KMS-11 (cell line): ENCODE measurements around the gene PPY.

ENCODE experiments used
- H2AFZ ChIP-seq: fragments of 200-600 bp; sonication (generic); 2 replicates; pipeline ENCODE4 v1.6.1; 2016; ENCODE audit warnings: antibody characterized with exemption, mixed run types, low read depth
- H3K27ac ChIP-seq: fragments of 200-600 bp; sonication (generic); 2 replicates; pipeline ENCODE4 v1.6.1; 2016; ENCODE audit warnings: mild to moderate bottlenecking, mixed run types
- H3K27me3 ChIP-seq: fragments of 200-600 bp; sonication (generic); 2 replicates; pipeline ENCODE4 v1.6.1; 2017; ENCODE audit warnings: mild to moderate bottlenecking, low read depth, mixed run types, moderate library complexity; ENCODE audit not compliant: insufficient read depth
- H3K36me3 ChIP-seq: fragments of 200-600 bp; sonication (generic); 2 replicates; pipeline ENCODE4 v1.6.1; 2017; ENCODE audit warnings: mild to moderate bottlenecking, mixed run types; ENCODE audit not compliant: insufficient read depth
- H3K4me1 ChIP-seq: fragments of 200-600 bp; sonication (generic); 2 replicates; pipeline ENCODE4 v1.6.1; 2016; ENCODE audit warnings: mild to moderate bottlenecking, low read depth, mixed run types; ENCODE audit not compliant: poor library complexity, severe bottlenecking
- H3K4me2 ChIP-seq: fragments of 200-600 bp; sonication (generic); 2 replicates; pipeline ENCODE4 v1.7.0; 2016; ENCODE audit warnings: mild to moderate bottlenecking, mixed run types
- H3K4me3 ChIP-seq: fragments of 200-600 bp; sonication (generic); IDR thresholded peaks from 2 replicates; pipeline ENCODE4 v1.6.1; 2017; ENCODE audit warnings: low read depth, low read length, mixed read lengths; ENCODE audit not compliant: insufficient read depth
- H3K79me2 ChIP-seq: fragments of 200-600 bp; sonication (generic); 2 replicates; pipeline ENCODE4 v1.6.1; 2016; ENCODE audit warnings: low read depth, mixed run types; ENCODE audit not compliant: insufficient read depth
- H3K9ac ChIP-seq: fragments of 200-600 bp; sonication (generic); 2 replicates; pipeline ENCODE4 v1.6.1; 2016; ENCODE audit warnings: mild to moderate bottlenecking, mixed run types
- H4K20me1 ChIP-seq: fragments of 200-600 bp; sonication (generic); 2 replicates; pipeline ENCODE4 v1.6.1; 2016; ENCODE audit warnings: mild to moderate bottlenecking, mixed run types; ENCODE audit not compliant: insufficient read depth
- CTCF ChIP-seq: fragments of 200-600 bp; sonication (generic); conservative IDR thresholded peaks from 2 replicates; pipeline ENCODE4 v1.6.1; 2017; ENCODE audit warnings: low read depth, mild to moderate bottlenecking, antibody characterized with exemption, low read length, moderate library complexity, mixed read lengths

Gene PPY

DNA sequence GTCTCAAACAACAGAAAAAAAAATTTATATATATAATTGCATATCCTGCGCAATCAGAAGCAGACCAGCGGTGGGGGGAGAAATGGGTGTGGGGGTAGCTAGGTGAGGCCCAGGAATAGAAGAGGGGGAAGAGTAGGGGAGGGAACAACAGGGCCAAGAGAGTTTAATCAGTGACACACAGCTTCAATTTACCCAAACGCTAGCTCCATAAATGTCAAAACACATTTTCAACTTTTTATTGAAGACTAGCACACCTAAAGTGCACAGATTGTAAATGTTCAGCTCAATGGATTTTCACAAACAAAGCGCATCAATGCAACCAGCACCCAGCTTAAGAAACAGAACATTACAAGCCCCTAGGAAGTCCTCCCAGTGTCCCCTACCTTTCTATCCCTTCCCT is 37.4 kb upstream of the PPY start:
- Histone ChIP-seq H3K79me2 (no peaks in the 10 kb centered on the region), H4K20me1 (no peaks in the 10 kb centered on the region), H3K27me3 (peaks cover 3% of the 10 kb centered on the region; the same call in 1 of the 2 replicates), H3K4me2 (no peak overlapping the region), H3K9ac (no peak overlapping the region), H3K36me3 (no peaks in the 10 kb centered on the region), H3K4me3 (no peak overlapping the region), H2AFZ (no peak overlapping the region), H3K27ac (no peak overlapping the region), H3K4me1 (no peaks in the 10 kb centered on the region)
- no peak for TF ChIP-seq CTCF

DNA sequence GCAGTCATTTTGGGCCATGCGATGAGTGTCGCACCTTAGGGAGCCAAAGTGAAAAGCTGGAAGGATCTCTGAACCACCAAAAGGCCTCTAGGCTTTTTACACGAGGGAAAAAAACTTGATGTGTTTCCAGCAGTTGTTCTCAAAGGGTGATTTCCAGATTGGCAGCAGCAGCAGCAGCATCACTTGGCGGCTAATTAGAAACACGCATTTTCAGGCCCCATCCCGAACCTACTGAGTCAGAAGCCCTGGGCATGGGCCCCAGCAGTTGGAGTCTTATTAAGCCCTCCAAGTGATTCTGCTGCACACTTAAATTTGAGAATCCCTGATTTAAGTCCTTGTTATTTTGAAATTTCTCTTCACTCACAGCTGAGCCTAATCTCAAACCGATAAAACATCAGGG is 36.7 kb upstream of the PPY start:
- Histone ChIP-seq H3K4me2 (no peak overlapping the region), H3K27ac (no peak overlapping the region), H3K79me2 (no peaks in the 10 kb centered on the region), H3K9ac (no peak overlapping the region), H3K27me3 (peaks cover 3% of the 10 kb centered on the region; the same call in 1 of the 2 replicates), H4K20me1 (no peaks in the 10 kb centered on the region), H3K4me3 (no peak overlapping the region), H3K4me1 (no peaks in the 10 kb centered on the region), H3K36me3 (no peaks in the 10 kb centered on the region), H2AFZ (no peak overlapping the region)
- no peak for TF ChIP-seq CTCF

GRCh38 chr17:43978078-43978477 is 35.8 kb upstream of the PPY start:
- no peak overlapping the region for H3K4me2 ChIP-seq
- H3K4me3 ChIP-seq, result no peak overlapping the region
- peaks cover 3% of the 10 kb centered on the region; the same call in 1 of the 2 replicates for H3K27me3 ChIP-seq
- H4K20me1 ChIP-seq, result no peaks in the 10 kb centered on the region
- no peaks in the 10 kb centered on the region for H3K79me2 ChIP-seq
- no peak for TF ChIP-seq CTCF
- H2AFZ ChIP-seq, result no peak overlapping the region
- no peak overlapping the region for H3K27ac ChIP-seq
- no peaks in the 10 kb centered on the region for H3K4me1 ChIP-seq
- H3K36me3 ChIP-seq, result no peaks in the 10 kb centered on the region
- no peak overlapping the region for H3K9ac ChIP-seq

GRCh38 chr17:43976963-43977837 is 34.9 kb upstream of the PPY start:
- no peak for TF ChIP-seq CTCF
- Histone ChIP-seq H3K9ac (no peak overlapping the region), H3K4me1 (no peaks in the 10 kb centered on the region), H3K27ac (no peak overlapping the region), H3K27me3 (peaks cover 3% of the 10 kb centered on the region; the same call in 1 of the 2 replicates), H4K20me1 (no peaks in the 10 kb centered on the region), H2AFZ (no peak overlapping the region), H3K4me3 (no peak overlapping the region), H3K4me2 (no peak overlapping the region), H3K79me2 (no peaks in the 10 kb centered on the region), H3K36me3 (no peaks in the 10 kb centered on the region)
